Right lobe of liver (tissue), 4 donors: ENCODE data around the gene CFLAR.

Experiments
- POLR2A ChIP-seq: fragments of 450-650 bp; IDR thresholded peaks from one replicate; pipeline ENCODE4 v1.6.1; 2017; ENCODE audit warnings: antibody characterized with exemption, mild to moderate bottlenecking
- TF ChIP-seq, protein P1 (sequence below), 4 donors: fragments of 200-600 bp in 3 of 4; fragments of 450-650 bp in 1 of 4; IDR thresholded peaks; one replicate each; pipeline versions ENCODE4 v1.5.1 to v1.8.0; 2016 to 2022; ENCODE audit warnings: antibody characterized with exemption in 4 of 4, mild to moderate bottlenecking in 2 of 4
- donor health status: DM: no; HTN: no; CAD: no.
- donor health status: DM: no; HTN: no; CAD: no.
- donor health status: DM: no; HTN: yes; CAD: no.

DNA sequence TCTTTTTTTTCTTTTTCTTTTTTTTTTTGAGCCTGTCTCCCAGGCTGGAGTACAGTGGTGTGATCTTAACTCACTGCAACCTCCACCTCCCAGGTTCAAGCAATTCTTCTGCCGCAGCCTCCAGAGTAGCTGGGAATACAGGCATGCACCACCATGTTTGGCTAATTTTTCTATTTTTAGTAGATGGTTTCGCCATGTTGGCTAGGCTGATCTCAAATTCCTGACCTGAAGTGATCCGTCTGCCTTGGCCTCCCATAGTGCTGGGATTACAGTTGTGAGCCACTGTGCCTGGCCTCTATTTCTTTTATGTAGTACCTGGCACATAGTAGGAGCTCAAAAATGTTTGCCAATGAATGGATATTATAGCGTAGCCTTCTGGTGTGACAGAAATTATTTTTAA, 6.8 kb upstream of the CFLAR start:
- TF ChIP-seq, protein P1, sequence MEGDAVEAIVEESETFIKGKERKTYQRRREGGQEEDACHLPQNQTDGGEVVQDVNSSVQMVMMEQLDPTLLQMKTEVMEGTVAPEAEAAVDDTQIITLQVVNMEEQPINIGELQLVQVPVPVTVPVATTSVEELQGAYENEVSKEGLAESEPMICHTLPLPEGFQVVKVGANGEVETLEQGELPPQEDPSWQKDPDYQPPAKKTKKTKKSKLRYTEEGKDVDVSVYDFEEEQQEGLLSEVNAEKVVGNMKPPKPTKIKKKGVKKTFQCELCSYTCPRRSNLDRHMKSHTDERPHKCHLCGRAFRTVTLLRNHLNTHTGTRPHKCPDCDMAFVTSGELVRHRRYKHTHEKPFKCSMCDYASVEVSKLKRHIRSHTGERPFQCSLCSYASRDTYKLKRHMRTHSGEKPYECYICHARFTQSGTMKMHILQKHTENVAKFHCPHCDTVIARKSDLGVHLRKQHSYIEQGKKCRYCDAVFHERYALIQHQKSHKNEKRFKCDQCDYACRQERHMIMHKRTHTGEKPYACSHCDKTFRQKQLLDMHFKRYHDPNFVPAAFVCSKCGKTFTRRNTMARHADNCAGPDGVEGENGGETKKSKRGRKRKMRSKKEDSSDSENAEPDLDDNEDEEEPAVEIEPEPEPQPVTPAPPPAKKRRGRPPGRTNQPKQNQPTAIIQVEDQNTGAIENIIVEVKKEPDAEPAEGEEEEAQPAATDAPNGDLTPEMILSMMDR (IDR thresholded peaks at IDR 0.05): no peak
- no peak for TF ChIP-seq POLR2A
